HG02588 (cell line): ENCODE measurements around the gene BCS1L.

Source experiments
- ATAC-seq: cut with Tn5 transposase; IDR thresholded peaks from one replicate; pipeline ENCODE4 v1.9.1; 2021; ENCODE audit warnings: mild to moderate bottlenecking, moderate library complexity; ENCODE audit not compliant: unreplicated experiment

Gene BCS1L

GRCh38 chr2:218711550-218711929, 52.1 kb downstream of the BCS1L start:
- no peak for ATAC-seq
